HepG2 (cell line): ENCODE measurements around the gene FBXO41. TPM values are rescaled to one million over a fixed set of nuclear protein-coding genes. Genes with fewer than 3 reads are reported as not detected.
A peak's percentile ranks its signal among the peaks of the same experiment; 100 is the strongest.

Source experiments
- AFF4 ChIP-seq: sonication (generic); formaldehyde crosslinking; IDR thresholded peaks from 2 replicates; pipeline ENCODE4 v1.4.0; 2020; ENCODE audit warnings: missing genetic modification reagents
- CEBPG ChIP-seq: IDR thresholded peaks from 2 replicates; pipeline ENCODE4 v1.6.1; 2016
- DNMT3B ChIP-seq: conservative IDR thresholded peaks from 2 replicates; pipeline ENCODE4 v1.6.1; 2016; ENCODE audit warnings: missing biosample characterization, control low read depth
- DRAP1 ChIP-seq: IDR thresholded peaks from 2 replicates; pipeline ENCODE4 v1.6.1; 2016; ENCODE audit warnings: missing genetic modification reagents, missing compliant biosample characterization
- FOXA3 ChIP-seq: IDR thresholded peaks from 2 replicates; pipeline ENCODE4 v1.6.1; 2016; ENCODE audit warnings: missing genetic modification reagents, missing compliant biosample characterization
- KAT2B ChIP-seq: fragments of 150-350 bp; IDR thresholded peaks from 2 replicates; pipeline ENCODE4 v1.6.1; 2014; ENCODE audit warnings: low read depth, low read length, borderline replicate concordance
- NFE2 ChIP-seq: sonication (generic); formaldehyde crosslinking; IDR thresholded peaks from 2 replicates; pipeline ENCODE4 v1.4.0; 2020; ENCODE audit warnings: missing genetic modification reagents
- NR3C1 ChIP-seq: sonication (generic); formaldehyde crosslinking; IDR thresholded peaks from 2 replicates; pipeline ENCODE4 v1.4.0; 2020; ENCODE audit warnings: missing genetic modification reagents
- PAX8 ChIP-seq: sonication (generic); formaldehyde crosslinking; IDR thresholded peaks from 2 replicates; pipeline ENCODE4 v1.8.0; 2022; ENCODE audit warnings: mild to moderate bottlenecking, missing genetic modification reagents, borderline replicate concordance
- PRDM10 ChIP-seq: sonication (generic); formaldehyde crosslinking; IDR thresholded peaks from 2 replicates; pipeline ENCODE4 v1.4.0; 2020; ENCODE audit warnings: low read depth, missing genetic modification reagents
- PTBP1 ChIP-seq: fragments of 200-400 bp; formaldehyde crosslinking; IDR thresholded peaks from 2 replicates; pipeline ENCODE4 v1.6.1; 2018; ENCODE audit warnings: low read length, low read depth; ENCODE audit not compliant: poor library complexity, severe bottlenecking
- RBM22 ChIP-seq: fragments of 200-400 bp; formaldehyde crosslinking; optimal IDR thresholded peaks from 2 replicates; pipeline ENCODE3; 2017; ENCODE audit warnings: mild to moderate bottlenecking, low read length, moderate library complexity
- SNAPC2 ChIP-seq: sonication (generic); formaldehyde crosslinking; IDR thresholded peaks from 2 replicates; pipeline ENCODE4 v1.8.1; 2022; ENCODE audit warnings: mild to moderate bottlenecking, missing genetic modification reagents
- ZFP1 ChIP-seq: IDR thresholded peaks from 2 replicates; pipeline ENCODE4 v1.6.1; 2016
- ZNF574 ChIP-seq: sonication (generic); formaldehyde crosslinking; IDR thresholded peaks from 2 replicates; pipeline ENCODE4 v1.4.0; 2020; ENCODE audit warnings: missing genetic modification reagents
- ZNF766 ChIP-seq: sonication (generic); formaldehyde crosslinking; IDR thresholded peaks from 2 replicates; pipeline ENCODE4 v1.5.0; 2020; ENCODE audit warnings: missing genetic modification reagents, borderline replicate concordance
- ZSCAN5A ChIP-seq: sonication (generic); formaldehyde crosslinking; IDR thresholded peaks from 2 replicates; pipeline ENCODE4 v1.8.0; 2022; ENCODE audit warnings: mild to moderate bottlenecking, missing genetic modification reagents, borderline replicate concordance
- polyA plus RNA-seq, 8 experiments: library from polyadenylated mRNA; depleted of rRNA in 3 of 8; stranded (reverse) in 7 of 8; unstranded in 1 of 8; fragments of >200 nt; fragmentation: Illumina TruSeq in 4 of 8; extraction: Trizol in 4 of 8; gene quantifications; 2 replicates each; pipeline versions ENCODE4 v1.2.1 to v1.2.3, GENCODE V29; 2011 to 2016; ENCODE audit warnings: low read depth in 4 of 8, missing spikeins in 1 of 8, mixed read lengths in 1 of 8; ENCODE audit not compliant: insufficient read depth in 1 of 8
- total RNA-seq, 5 experiments: library from RNA; depleted of rRNA; stranded (reverse); fragments of >200 nt; fragmentation: Illumina TruSeq; extraction: Trizol; gene quantifications; 2 replicates each; pipeline ENCODE4 v1.2.3, GENCODE V29; 2016; ENCODE audit warnings: low read depth in 1 of 5

Gene FBXO41
- total and polyA plus RNA-seq, 2 of the 13 experiments (the other 11 are each of a cell fraction or from before 2014, with no cell fraction given), result 4.2 to 10.3 TPM

GRCh38 chr2:73233154-73233931 lies 50.9 kb downstream of the FBXO41 start, which contains the start of gene PRADC1 (continued):
- TF ChIP-seq ZNF574 (CRISPR knock-in tag) (peak; percentile 87), AFF4 (CRISPR knock-in tag) (no peak), PRDM10 (CRISPR knock-in tag) (peak; percentile 54; the same call in 1 of the 2 replicates), ZSCAN5A (CRISPR knock-in tag) (no peak), RBM22 (no peak), SNAPC2 (no peak), DNMT3B (CRISPR knock-in tag) (peak; percentile 46), NFE2 (CRISPR knock-in tag) (0 out of 2 replicates have a peak, but pooled peaks have one; percentile 34), PAX8 (CRISPR knock-in tag) (no peak; the same call in 1 of the 2 replicates), PTBP1 (peak; percentile 18), ZNF766 (CRISPR knock-in tag) (no peak), DRAP1 (CRISPR knock-in tag) (peak; percentile 89), ZFP1 (peak; percentile 58; the same call in 1 of the 2 replicates), NR3C1 (CRISPR knock-in tag) (no peak), FOXA3 (peak; percentile 32; the same call in 1 of the 2 replicates), CEBPG (peak; percentile 36), KAT2B (no peak)
